HepG2 (cell line): ENCODE measurements around the gene DENND10. TPM values are rescaled to one million over a fixed set of nuclear protein-coding genes. Genes with fewer than 3 reads are reported as not detected.

ENCODE experiments used
- ARID5B ChIP-seq: IDR thresholded peaks from 2 replicates; pipeline ENCODE4 v1.4.0; 2020; ENCODE audit warnings: mild to moderate bottlenecking, missing genetic modification reagents
- JUND ChIP-seq: sonication (generic); formaldehyde crosslinking; IDR thresholded peaks from 2 replicates; pipeline ENCODE4 v1.8.0; 2022; ENCODE audit warnings: mild to moderate bottlenecking, missing genetic modification reagents
- KLF15 ChIP-seq: sonication (generic); formaldehyde crosslinking; IDR thresholded peaks from 2 replicates; pipeline ENCODE4 v1.8.1; 2023; ENCODE audit warnings: borderline replicate concordance, mild to moderate bottlenecking, inconsistent platforms, missing genetic modification reagents, mixed read lengths
- KMT2B ChIP-seq: IDR thresholded peaks from 2 replicates; pipeline ENCODE4 v1.6.1; 2016; ENCODE audit warnings: missing genetic modification reagents, missing compliant biosample characterization
- MIER2 ChIP-seq: IDR thresholded peaks from 2 replicates; pipeline ENCODE4 v1.6.1; 2016; ENCODE audit warnings: missing biosample characterization, missing genetic modification reagents
- NFE2 ChIP-seq: sonication (generic); formaldehyde crosslinking; IDR thresholded peaks from 2 replicates; pipeline ENCODE4 v1.4.0; 2020; ENCODE audit warnings: missing genetic modification reagents
- PRDM10 ChIP-seq: sonication (generic); formaldehyde crosslinking; IDR thresholded peaks from 2 replicates; pipeline ENCODE4 v1.4.0; 2020; ENCODE audit warnings: low read depth, missing genetic modification reagents
- RFX3 ChIP-seq: IDR thresholded peaks from 2 replicates; pipeline ENCODE4 v1.6.1; 2016; ENCODE audit warnings: missing biosample characterization, missing genetic modification reagents
- THAP11 ChIP-seq: IDR thresholded peaks from 2 replicates; pipeline ENCODE4 v1.6.1; 2016; ENCODE audit warnings: missing biosample characterization, missing genetic modification reagents
- ZFP37 ChIP-seq: sonication (generic); formaldehyde crosslinking; IDR thresholded peaks from 2 replicates; pipeline ENCODE4 v1.4.0; 2020; ENCODE audit warnings: missing genetic modification reagents, borderline replicate concordance
- ZNF232 ChIP-seq: sonication (generic); formaldehyde crosslinking; IDR thresholded peaks from 2 replicates; pipeline ENCODE4 v1.4.0; 2020; ENCODE audit warnings: missing genetic modification reagents, borderline replicate concordance
- ZNF292 ChIP-seq: sonication (generic); formaldehyde crosslinking; IDR thresholded peaks from 2 replicates; pipeline ENCODE4 v1.8.1; 2022; ENCODE audit warnings: mild to moderate bottlenecking, low read depth, missing genetic modification reagents, borderline replicate concordance
- ZNF350 ChIP-seq: sonication (generic); formaldehyde crosslinking; IDR thresholded peaks from 2 replicates; pipeline ENCODE4 v1.4.0; 2020; ENCODE audit warnings: mild to moderate bottlenecking, low read depth, missing genetic modification reagents, borderline replicate concordance
- ZNF572 ChIP-seq: sonication (generic); formaldehyde crosslinking; IDR thresholded peaks from 2 replicates; pipeline ENCODE4 v1.5.1; 2020; ENCODE audit warnings: mild to moderate bottlenecking, missing genetic modification reagents
- ZNF644 ChIP-seq: IDR thresholded peaks from 2 replicates; pipeline ENCODE4 v1.6.1; 2016; ENCODE audit warnings: low read depth
- polyA plus RNA-seq, 8 experiments: library from polyadenylated mRNA; depleted of rRNA in 3 of 8; stranded (reverse) in 7 of 8; unstranded in 1 of 8; fragments of >200 nt; fragmentation: Illumina TruSeq in 4 of 8; extraction: Trizol in 4 of 8; gene quantifications; 2 replicates each; pipeline versions ENCODE4 v1.2.1 to v1.2.3, GENCODE V29; 2011 to 2016; ENCODE audit warnings: low read depth in 4 of 8, missing spikeins in 1 of 8, mixed read lengths in 1 of 8; ENCODE audit not compliant: insufficient read depth in 1 of 8
- total RNA-seq, 5 experiments: library from RNA; depleted of rRNA; stranded (reverse); fragments of >200 nt; fragmentation: Illumina TruSeq; extraction: Trizol; gene quantifications; 2 replicates each; pipeline ENCODE4 v1.2.3, GENCODE V29; 2016; ENCODE audit warnings: low read depth in 1 of 5
- TF ChIP-seq, protein P1 (sequence below): sonication (generic); formaldehyde crosslinking; IDR thresholded peaks from 2 replicates; pipeline ENCODE4 v1.8.1; 2022; ENCODE audit warnings: mild to moderate bottlenecking, missing genetic modification reagents
- TF ChIP-seq, protein P2 (sequence below): sonication (generic); formaldehyde crosslinking; conservative IDR thresholded peaks from 2 replicates; pipeline ENCODE4 v1.4.0; 2020; ENCODE audit warnings: missing genetic modification reagents
- TF ChIP-seq, protein P3 (sequence below), 2 experiments: sonication (generic) in 1 of 2; formaldehyde crosslinking in 1 of 2; IDR thresholded peaks; 2 replicates each; pipeline versions ENCODE4 v1.4.0 to v1.6.1; 2018 to 2020; ENCODE audit warnings: missing genetic modification reagents in 2 of 2, borderline replicate concordance in 1 of 2, low read depth in 1 of 2, mild to moderate bottlenecking in 1 of 2, missing biosample characterization in 1 of 2

The DENND10 gene
- total and polyA plus RNA-seq, 2 of the 13 experiments (the other 11 are each of a cell fraction or from before 2014, with no cell fraction given), result 43.7 to 78.8 TPM

DNA sequence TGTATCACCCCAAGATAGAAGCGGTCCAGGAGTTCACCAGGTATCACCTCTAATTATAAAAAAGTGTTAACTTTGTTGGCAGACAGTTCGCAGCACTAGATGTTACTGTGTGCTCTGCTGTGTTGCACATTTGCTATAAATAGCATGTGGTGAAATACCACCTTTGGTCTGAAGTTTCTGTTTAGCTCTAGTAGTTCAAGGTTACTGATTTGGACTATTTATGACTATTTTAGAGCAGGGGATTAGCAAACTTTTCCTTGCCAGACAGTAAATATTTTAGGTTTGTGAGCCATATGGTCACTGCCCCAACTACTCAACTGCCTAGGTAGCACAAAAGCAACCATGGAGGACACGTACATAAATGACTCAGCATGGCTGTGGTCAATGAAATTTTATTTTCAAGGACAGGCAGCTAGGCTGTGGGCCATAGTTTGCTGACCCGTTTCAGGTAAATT, 16.5 kb downstream of the DENND10 start (continued):
- TF ChIP-seq, protein P1, sequence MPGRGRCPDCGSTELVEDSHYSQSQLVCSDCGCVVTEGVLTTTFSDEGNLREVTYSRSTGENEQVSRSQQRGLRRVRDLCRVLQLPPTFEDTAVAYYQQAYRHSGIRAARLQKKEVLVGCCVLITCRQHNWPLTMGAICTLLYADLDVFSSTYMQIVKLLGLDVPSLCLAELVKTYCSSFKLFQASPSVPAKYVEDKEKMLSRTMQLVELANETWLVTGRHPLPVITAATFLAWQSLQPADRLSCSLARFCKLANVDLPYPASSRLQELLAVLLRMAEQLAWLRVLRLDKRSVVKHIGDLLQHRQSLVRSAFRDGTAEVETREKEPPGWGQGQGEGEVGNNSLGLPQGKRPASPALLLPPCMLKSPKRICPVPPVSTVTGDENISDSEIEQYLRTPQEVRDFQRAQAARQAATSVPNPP (CRISPR knock-in tag), result no peak
- TF ChIP-seq ZNF232 (CRISPR knock-in tag) (peak; percentile 76; the same call in 1 of the 2 replicates), KLF15 (CRISPR knock-in tag) (no peak), RFX3 (CRISPR knock-in tag) (no peak), ZNF350 (no peak), ZNF644 (CRISPR knock-in tag) (peak; percentile 97), ZNF572 (CRISPR knock-in tag) (no peak), ZNF292 (no peak), THAP11 (CRISPR knock-in tag) (peak; percentile 62), MIER2 (CRISPR knock-in tag) (peak; percentile 59; the same call in 1 of the 2 replicates), ZFP37 (peak; percentile 48; the same call in 1 of the 2 replicates), PRDM10 (CRISPR knock-in tag) (0 out of 2 replicates have a peak, but pooled peaks have one; percentile 31), NFE2 (peak; percentile 95), KMT2B (CRISPR knock-in tag) (0 out of 2 replicates have a peak, but pooled peaks have one; percentile 30), ARID5B (peak; percentile 96), JUND (CRISPR knock-in tag) (peak; percentile 84)
- TF ChIP-seq, protein P2, sequence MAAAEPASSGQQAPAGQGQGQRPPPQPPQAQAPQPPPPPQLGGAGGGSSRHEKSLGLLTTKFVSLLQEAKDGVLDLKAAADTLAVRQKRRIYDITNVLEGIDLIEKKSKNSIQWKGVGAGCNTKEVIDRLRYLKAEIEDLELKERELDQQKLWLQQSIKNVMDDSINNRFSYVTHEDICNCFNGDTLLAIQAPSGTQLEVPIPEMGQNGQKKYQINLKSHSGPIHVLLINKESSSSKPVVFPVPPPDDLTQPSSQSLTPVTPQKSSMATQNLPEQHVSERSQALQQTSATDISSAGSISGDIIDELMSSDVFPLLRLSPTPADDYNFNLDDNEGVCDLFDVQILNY (CRISPR knock-in tag), result no peak
- TF ChIP-seq, protein P3, sequence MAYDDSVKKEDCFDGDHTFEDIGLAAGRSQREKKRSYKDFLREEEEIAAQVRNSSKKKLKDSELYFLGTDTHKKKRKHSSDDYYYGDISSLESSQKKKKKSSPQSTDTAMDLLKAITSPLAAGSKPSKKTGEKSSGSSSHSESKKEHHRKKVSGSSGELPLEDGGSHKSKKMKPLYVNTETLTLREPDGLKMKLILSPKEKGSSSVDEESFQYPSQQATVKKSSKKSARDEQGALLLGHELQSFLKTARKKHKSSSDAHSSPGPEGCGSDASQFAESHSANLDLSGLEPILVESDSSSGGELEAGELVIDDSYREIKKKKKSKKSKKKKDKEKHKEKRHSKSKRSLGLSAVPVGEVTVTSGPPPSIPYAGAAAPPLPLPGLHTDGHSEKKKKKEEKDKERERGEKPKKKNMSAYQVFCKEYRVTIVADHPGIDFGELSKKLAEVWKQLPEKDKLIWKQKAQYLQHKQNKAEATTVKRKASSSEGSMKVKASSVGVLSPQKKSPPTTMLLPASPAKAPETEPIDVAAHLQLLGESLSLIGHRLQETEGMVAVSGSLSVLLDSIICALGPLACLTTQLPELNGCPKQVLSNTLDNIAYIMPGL (CRISPR knock-in tag; IDR thresholded peaks at IDR 0.05; ENCODE audit: borderline replicate concordance in 1 of 2, low read depth in 1 of 2), result peak in 1 of 2 experiments; percentile 23; a peak in 1 of 4 replicates
